ENCODE measurements around the gene AQP12B. TPM values are rescaled to one million over a fixed set of nuclear protein-coding genes. Genes with fewer than 3 reads are reported as not detected.

AQP12B gene
- total RNA-seq, 4 donors from 2014 or later = not detected

DNA sequence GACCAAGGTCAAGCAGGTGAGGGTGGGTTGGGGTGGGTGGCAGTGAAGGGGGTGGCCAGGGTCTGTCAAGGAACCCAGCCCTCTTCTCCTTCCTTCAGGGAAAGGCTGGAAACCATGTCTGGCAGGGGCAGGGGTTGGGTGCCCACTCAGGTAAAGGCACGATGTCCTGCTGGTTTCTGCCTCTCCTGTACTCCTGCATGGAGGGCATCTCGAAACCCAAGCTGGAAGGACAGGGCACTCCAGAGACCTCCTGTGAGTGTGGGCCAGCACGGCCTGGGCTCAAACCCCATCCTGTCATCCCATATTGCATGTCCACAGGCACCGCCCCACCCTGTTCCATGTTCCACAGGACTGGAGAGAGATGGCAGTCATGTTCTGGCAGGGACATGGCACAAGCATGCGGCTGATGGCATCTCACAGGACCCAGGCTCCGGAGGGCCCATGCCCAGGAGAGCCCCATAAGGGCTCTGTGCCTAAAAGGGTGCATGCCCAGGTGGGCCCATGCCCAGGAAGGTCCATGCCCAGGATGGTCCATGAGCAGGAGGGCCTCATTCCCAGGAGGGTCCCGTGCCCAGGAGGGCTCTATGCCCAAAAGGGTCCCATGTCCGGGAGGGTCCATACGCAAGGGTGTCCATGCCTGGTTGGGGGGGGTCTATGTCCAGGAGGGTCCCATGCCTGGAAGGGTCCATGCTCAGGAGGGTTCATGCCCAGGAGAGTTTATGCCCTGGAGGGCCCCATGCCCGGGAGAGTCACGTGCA lies 51.0 kb downstream of the AQP12B start:
- H3K9me3 ChIP-seq = no peaks in the 10 kb centered on the region
- WGBS = 100% methylated on average over 2 of the region's 11 CpGs
- peak in 1 of 2 donors; percentile 70 for DNase-seq (ENCODE audit: low spot score in 2 of 2)
- H3K4me3 ChIP-seq = no peak overlapping the region
- no peak for TF ChIP-seq CTCF (IDR thresholded peaks at IDR 0.05)
- no peaks in the 10 kb centered on the region for H3K4me1 ChIP-seq
- H3K27me3 ChIP-seq = no peaks in the 10 kb centered on the region
- H3K36me3 ChIP-seq = no peaks in the 10 kb centered on the region
- H3K27ac ChIP-seq = no peak overlapping the region

DNA sequence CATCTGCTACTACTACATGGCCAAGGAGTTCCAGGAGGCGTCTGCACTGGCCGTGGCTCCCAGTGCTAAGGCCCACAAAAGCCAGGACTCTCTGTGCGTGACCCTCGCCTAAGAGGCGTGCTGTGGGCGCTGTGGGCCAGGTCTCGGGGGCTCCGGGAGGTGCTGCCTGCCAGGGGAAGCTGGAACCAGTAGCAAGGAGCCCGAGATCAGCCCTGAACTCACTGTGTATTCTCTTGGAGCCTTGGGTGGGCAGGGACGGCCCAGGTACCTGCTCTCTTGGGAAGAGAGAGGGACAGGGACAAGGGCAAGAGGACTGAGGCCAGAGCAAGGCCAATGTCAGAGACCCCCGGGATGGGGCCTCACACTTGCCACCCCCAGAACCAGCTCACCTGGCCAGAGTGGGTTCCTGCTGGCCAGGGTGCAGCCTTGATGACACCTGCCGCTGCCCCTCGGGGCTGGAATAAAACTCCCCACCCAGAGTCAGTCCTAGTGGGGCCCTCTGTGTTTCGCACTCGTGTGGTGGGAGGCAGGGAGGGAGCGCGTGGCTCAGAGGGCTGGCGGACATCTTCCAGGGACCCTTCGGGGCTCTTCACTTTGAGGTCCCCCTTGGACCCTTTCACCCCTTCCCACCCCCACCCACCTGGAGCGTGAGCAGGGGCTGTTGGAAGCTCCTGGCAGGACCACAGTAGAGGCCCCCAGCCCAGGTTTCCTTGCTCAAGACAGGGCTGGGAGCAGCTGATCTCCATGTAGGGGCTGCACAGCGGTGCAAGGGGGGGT lies 51.7 kb downstream of the AQP12B start:
- Histone ChIP-seq H3K9me3 (no peaks in the 10 kb centered on the region), H3K4me1 (no peaks in the 10 kb centered on the region), H3K36me3 (no peaks in the 10 kb centered on the region), H3K4me3 (no peak overlapping the region), H3K27me3 (no peaks in the 10 kb centered on the region), H3K27ac (no peak overlapping the region)
- WGBS = 96% methylated on average over 9 of the region's 21 CpGs
- TF ChIP-seq POLR2AphosphoS5 (IDR thresholded peaks at IDR 0.05) (no peak), CTCF (IDR thresholded peaks at IDR 0.05) (no peak), POLR2A (IDR thresholded peaks at IDR 0.05) (no peak), EP300 (IDR thresholded peaks at IDR 0.05) (no peak)
- peak; percentile 39 to 49 for DNase-seq (ENCODE audit: low spot score in 2 of 2)

- Histone ChIP-seq H3K4me3 (no peak overlapping the region), H3K36me3 (no peaks in the 10 kb centered on the region), H3K27me3 (no peaks in the 10 kb centered on the region), H3K27ac (no peak overlapping the region), H3K4me1 (peaks cover 2% of the 10 kb centered on the region), H3K9me3 (no peaks in the 10 kb centered on the region)
- 89% methylated on average over 24 of the region's 50 CpGs for WGBS
- no peak for TF ChIP-seq EP300 (IDR thresholded peaks at IDR 0.05)
- TF ChIP-seq CTCF (IDR thresholded peaks at IDR 0.05) = no peak
- TF ChIP-seq POLR2AphosphoS5 (IDR thresholded peaks at IDR 0.05) = no peak
- TF ChIP-seq POLR2A (IDR thresholded peaks at IDR 0.05) = no peak
- DNase-seq (ENCODE audit: low spot score in 2 of 2) = peak; percentile 47 to 79
Measured at GRCh38 chr2:240629968-240630770, 52.5 kb downstream of the AQP12B start.

GRCh38 chr2:240629619-240629967 lies 53.1 kb downstream of the AQP12B start:
- H3K27ac ChIP-seq = no peak overlapping the region
- 67% methylated on average over 5 of the region's 5 CpGs for WGBS
- no peak for DNase-seq (ENCODE audit: low spot score in 2 of 2)
- no peak overlapping the region for H3K4me3 ChIP-seq
- TF ChIP-seq CTCF (IDR thresholded peaks at IDR 0.05) (no peak), POLR2AphosphoS5 (IDR thresholded peaks at IDR 0.05) (no peak), POLR2A (IDR thresholded peaks at IDR 0.05) (no peak), EP300 (IDR thresholded peaks at IDR 0.05) (no peak)
- peaks cover 5% of the 10 kb centered on the region for H3K4me1 ChIP-seq
- no peaks in the 10 kb centered on the region for H3K36me3 ChIP-seq
- no peaks in the 10 kb centered on the region for H3K9me3 ChIP-seq
- no peaks in the 10 kb centered on the region for H3K27me3 ChIP-seq
